Retinal pigment epithelial cell (primary cell): ENCODE results near the gene TEAD3.
"Not testable (repeated sequence)": the region's sequence is repeated elsewhere in the genome, so short reads cannot be mapped to it uniquely, and the experiment has no call there.

Experiments used
- DNase-seq: peaks from one replicate; pipeline ENCODE4 v3.0.0-alpha.2; 2010; ENCODE audit warnings: low read depth
- H3K4me3 ChIP-seq: 2 replicates; pipeline ENCODE4 v1.5.1; 2011; ENCODE audit warnings: mild to moderate bottlenecking, low read length, control low read depth, moderate library complexity
- CTCF ChIP-seq: conservative IDR thresholded peaks from 2 replicates; pipeline ENCODE4 v1.5.1; 2011; ENCODE audit warnings: low read depth, low read length, control low read depth, inconsistent platforms

The TEAD3 gene

DNA sequence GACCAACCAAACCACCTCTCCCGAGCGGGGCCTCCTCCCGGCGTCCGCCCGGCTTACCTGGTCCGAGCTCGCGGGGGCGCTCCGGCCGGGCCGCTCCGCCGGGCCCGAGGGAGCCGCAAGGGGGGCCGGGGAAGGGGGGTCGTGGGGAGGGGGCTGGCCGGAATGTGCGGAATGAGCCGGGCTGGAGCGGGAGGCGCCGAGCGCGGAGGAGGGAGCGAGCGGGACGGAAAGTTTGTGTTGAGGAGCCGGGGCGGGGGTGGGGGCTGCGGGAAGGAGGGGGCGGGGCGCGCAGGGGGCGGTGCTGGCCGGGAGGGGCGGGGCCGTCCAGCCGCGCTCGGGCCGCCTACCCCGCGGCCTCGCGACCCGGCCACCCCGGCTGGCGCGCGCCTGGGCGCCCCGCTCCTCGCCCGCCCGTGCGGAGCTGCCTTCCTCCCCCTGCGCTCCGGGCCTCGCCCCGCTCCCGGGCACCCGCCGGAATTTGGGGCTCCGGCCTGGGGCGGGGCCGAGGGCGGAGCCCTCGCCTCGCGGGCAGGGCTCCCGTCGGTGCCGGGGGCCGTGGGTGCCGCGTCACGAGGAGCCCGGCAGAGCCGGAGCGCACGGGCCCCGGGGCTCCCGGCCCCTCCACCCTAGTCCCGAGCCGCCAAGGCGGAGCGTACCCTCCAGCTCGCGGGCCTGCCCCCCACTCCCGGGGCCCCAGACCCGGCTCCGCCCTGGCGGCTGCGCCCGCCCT, at the start of gene TEAD3:
TSS of gene TEAD3 (minus strand) at position 239 of the 730 bp plus-strand sequence.
- no peak for TF ChIP-seq CTCF
- DNase-seq, result no peak
- peak within 1 kb of the TSS; percentile 63 for H3K4me3 ChIP-seq

DNA sequence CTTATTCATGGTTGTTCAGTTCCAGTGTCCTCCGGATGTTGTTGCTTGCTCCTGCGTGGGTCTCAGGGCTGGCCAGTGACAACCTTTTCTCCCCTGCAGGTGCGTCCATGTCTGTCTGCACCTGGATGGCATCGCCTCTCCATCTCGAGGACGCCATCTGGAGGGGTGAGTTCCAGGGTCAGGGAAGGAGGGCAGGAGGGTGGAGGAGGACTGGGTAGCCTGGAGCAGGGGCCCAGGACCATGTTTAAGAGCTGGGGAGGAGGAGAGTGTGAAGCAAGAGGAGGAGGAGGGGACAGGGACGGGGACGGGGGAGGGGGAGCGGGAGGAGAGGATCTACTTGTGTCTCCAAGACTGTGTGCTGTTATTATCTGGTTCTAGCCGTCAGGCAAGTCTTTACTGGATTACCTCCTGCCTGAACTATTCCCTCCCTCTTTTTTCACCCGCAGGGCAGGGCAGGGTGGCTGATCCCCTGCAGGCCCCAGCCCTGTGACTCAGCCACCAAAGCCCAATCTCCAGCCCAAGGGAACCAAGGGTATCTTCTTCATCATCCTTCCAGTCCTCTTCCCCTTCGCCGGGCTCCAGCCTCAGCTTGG, 48.0 kb upstream of the TEAD3 start:
- TF ChIP-seq CTCF, result no peak
- DNase-seq, result no peak
- no peak overlapping the region for H3K4me3 ChIP-seq

DNA sequence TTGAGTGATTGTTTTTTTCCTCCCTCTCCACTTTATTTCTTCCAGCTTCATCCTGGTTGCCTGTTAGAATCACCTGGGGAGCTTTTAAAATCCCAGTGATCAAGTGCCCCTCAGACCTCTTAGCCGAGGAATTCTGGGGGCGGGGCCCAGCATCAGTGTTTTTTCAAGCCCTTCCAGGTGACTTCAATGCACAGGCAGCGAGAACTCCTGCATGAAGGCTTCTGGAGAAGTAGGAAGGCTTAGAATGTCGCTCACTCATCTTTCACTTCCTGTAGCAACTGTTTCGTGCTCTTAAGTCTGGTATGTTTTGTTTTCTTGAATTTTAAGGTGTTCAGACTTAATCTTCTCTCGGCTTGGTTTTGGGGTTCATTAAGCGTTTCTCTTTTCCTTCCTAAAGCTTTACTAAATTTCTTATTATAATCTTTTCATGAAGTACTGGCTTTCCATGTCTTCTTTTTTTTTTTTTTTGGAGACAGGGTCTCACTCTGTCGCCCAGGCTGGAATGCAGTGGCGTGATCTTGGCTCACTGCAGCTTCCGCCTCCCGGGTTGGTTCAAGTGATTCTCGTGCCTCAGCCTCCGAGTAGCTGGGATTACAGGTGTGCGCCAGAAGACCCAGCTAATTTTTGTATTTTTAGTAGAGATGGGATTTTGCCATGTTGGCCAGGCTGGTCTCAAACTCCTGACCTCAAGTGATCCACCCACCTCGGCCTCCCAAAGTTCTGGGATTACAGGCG, 46.7 kb upstream of the TEAD3 start:
- H3K4me3 ChIP-seq, result no peak overlapping the region
- DNase-seq, result no peak
- no peak for TF ChIP-seq CTCF

- TF ChIP-seq CTCF, result no peak
- DNase-seq, result no peak
- no peak overlapping the region for H3K4me3 ChIP-seq
Observed at GRCh38 chr6:35541836-35542235, 45.0 kb upstream of the TEAD3 start.

GRCh38 chr6:35539223-35539622, 42.3 kb upstream of the TEAD3 start:
- no peak for DNase-seq
- no peak for TF ChIP-seq CTCF
- no peak overlapping the region for H3K4me3 ChIP-seq

DNA sequence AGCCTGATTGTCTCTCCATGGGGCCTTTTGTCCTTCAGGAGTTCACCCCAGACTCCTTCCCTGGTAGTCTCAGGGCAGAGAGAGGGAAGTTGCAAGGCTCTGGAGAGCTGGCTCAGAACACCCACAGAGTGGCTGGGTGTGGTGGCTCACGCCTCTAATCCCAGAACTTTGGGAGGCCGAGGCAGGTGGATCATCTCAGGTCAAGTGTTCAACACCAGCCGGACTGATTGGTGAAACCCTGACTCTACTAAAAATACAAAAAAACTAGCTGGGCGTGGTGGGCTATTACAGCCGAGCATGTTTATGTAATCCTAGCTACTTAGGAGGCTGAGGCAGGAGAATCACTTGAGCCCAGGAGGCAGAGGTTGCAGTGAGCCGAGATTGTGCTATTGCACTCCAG, 39.0 kb upstream of the TEAD3 start:
- not testable (repeated sequence) for DNase-seq, H3K4me3 ChIP-seq

GRCh38 chr6:35534407-35535170, 37.7 kb upstream of the TEAD3 start:
- DNase-seq, result peak; percentile 69
- no peak for TF ChIP-seq CTCF
- H3K4me3 ChIP-seq, result peak overlapping the region; percentile 8
